H1 (cell line): Measurements from ENCODE around the gene KLF12. TPM values are rescaled to one million over a fixed set of nuclear protein-coding genes. Genes with fewer than 3 reads are reported as not detected.

Experiments used
- BRCA1 ChIP-seq: IDR thresholded peaks from 2 replicates; pipeline ENCODE4 v1.6.1; 2012; ENCODE audit warnings: low read depth, low read length, improper control_type of control experiment
- CBX8 ChIP-seq: fragments of 300-800, 300-1000 bp; sonication (generic); IDR thresholded peaks from 2 replicates; pipeline ENCODE4 v1.7.1; 2016; ENCODE audit warnings: low read depth, low read length, borderline replicate concordance
- RAD21 ChIP-seq, 2 experiments: IDR thresholded peaks in 1 of 2; conservative IDR thresholded peaks in 1 of 2; 2 replicates each; pipeline ENCODE4 v1.6.1; 2011; ENCODE audit warnings: low read depth in 2 of 2, low read length in 2 of 2, improper control_type of control experiment in 1 of 2, inconsistent platforms in 1 of 2, mild to moderate bottlenecking in 1 of 2, moderate library complexity in 1 of 2
- polyA plus RNA-seq, 7 experiments: library from polyadenylated mRNA; depleted of rRNA in 3 of 7; stranded (reverse) in 5 of 7; unstranded in 2 of 7; fragments of >200 nt in 5 of 7; fragments of 200-250 nt in 2 of 7; gene quantifications; 1 replicate in 5 of 7; 2 replicates in 1 of 7; 4 replicates in 1 of 7; pipeline versions ENCODE4 v1.2.1 to v1.2.3, GENCODE V29; 2011 to 2013; ENCODE audit warnings: missing spikeins in 2 of 7, mixed read lengths in 2 of 7
- total RNA-seq: library from RNA; stranded (reverse); fragmentation: NEBNext Ultra II Directional; extraction: Animal tissue kit (Norgen Biotek cat#: 25700); gene quantifications from 2 replicates; pipeline ENCODE4 v1.2.1, GENCODE V29; 2021
- TF ChIP-seq, protein P1 (sequence below): IDR thresholded peaks from 2 replicates; pipeline ENCODE4 v1.6.1; 2012; ENCODE audit warnings: inconsistent platforms

KLF12 gene
- total and polyA plus RNA-seq, 2 of the 8 experiments (the other 6 are each of a cell fraction or from before 2014, with no cell fraction given) = 6.6 to 12.1 TPM

DNA sequence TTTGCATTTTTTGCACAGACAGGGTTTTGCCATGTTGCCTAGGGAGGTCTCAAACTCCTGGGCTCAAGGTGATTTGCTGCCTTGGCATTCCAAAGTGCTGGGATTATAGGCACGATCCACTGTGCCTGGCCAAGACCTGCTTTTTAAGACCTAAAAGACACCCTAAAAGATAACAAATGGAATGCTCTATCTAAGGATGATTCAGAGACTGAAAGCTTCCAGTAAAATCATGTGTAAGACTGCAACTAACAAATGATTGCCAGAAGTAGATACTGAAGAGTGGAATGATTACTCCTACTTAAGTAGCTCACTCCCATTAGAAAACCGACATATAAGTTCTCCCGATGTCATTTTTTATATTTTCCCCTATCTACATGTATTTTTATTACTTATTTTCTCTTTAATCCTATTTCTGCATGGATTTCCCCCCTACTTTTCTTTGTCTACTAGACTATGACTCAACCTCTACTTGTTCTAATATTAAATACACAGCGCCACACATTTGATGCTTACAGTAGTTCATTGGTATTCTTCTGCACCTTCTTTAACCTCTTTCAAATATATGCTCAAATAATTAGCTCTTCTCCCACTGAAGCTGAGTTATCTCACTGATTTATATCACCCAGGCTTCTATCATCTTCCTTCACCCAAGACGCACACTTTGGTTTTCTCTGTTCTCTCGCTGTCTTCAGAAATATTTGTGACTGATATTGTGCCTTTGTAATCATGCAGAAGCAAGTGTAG lies 32.2 kb upstream of the KLF12 start (continued):
- TF ChIP-seq RAD21 (IDR thresholded peaks at IDR 0.05 in 1 of 2, conservative IDR thresholded peaks at IDR 0.05 in 1 of 2; ENCODE audit: low read depth in 2 of 2, low read length in 2 of 2) (no peak), BRCA1 (no peak), CBX8 (no peak)
- TF ChIP-seq, protein P1, sequence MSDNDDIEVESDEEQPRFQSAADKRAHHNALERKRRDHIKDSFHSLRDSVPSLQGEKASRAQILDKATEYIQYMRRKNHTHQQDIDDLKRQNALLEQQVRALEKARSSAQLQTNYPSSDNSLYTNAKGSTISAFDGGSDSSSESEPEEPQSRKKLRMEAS = no peak
